Thyroid gland (tissue), 4 donors: Measurements from ENCODE around the gene SERBP1.

Experiments used
- POLR2A ChIP-seq, 2 donors: fragments of 450-650 bp; IDR thresholded peaks; one replicate each; pipeline ENCODE4 v1.6.1; 2017; ENCODE audit warnings: antibody characterized with exemption in 2 of 2, mild to moderate bottlenecking in 2 of 2, moderate library complexity in 1 of 2
- TF ChIP-seq, protein P1 (sequence below), 6 experiments: fragments of 200-600 bp in 3 of 6; fragments of 450-650 bp in 3 of 6; sonication (generic) in 3 of 6; IDR thresholded peaks; one replicate each; pipeline ENCODE4 v1.5.1; 2016 to 2019; ENCODE audit warnings: antibody characterized with exemption in 6 of 6, mild to moderate bottlenecking in 2 of 6, inconsistent platforms in 1 of 6, moderate library complexity in 1 of 6

DNA sequence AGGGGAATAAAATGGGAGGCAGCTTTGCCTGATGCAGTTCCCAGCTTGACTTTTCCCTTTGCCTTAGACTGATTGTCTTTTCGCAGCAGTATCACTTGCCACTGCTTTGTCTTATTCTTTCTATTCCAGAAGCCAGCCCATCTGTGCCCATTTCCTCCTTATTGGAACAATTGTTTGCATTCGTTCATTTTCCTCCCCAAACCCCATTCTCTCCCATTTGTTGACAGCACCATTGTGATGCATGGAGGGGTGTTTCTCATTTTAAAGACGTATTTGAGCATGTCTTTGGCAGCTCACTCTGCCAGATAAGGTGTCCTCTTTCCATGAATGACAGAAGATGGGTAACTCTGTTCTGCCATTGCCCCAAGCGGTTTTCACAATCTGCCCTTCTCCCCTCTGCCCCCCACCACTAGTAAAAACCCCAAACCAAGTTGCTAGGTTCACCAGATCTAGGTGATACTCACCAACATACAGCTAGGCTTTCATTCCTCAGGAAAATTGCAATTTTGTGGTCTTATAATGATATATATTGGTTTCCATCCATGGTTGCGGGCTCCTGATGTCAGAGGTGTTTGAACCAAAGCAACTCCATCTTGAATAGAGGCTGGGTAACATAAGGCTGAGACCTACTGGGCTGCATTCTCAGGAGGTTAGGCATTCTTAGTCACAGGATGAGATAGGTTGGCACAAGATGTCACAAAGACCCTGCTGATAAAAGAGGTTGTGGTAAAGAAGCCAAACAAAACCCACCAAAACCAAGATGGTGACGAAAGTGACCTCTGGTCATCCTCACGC lies 30.8 kb downstream of the SERBP1 start:
- TF ChIP-seq, protein P1, sequence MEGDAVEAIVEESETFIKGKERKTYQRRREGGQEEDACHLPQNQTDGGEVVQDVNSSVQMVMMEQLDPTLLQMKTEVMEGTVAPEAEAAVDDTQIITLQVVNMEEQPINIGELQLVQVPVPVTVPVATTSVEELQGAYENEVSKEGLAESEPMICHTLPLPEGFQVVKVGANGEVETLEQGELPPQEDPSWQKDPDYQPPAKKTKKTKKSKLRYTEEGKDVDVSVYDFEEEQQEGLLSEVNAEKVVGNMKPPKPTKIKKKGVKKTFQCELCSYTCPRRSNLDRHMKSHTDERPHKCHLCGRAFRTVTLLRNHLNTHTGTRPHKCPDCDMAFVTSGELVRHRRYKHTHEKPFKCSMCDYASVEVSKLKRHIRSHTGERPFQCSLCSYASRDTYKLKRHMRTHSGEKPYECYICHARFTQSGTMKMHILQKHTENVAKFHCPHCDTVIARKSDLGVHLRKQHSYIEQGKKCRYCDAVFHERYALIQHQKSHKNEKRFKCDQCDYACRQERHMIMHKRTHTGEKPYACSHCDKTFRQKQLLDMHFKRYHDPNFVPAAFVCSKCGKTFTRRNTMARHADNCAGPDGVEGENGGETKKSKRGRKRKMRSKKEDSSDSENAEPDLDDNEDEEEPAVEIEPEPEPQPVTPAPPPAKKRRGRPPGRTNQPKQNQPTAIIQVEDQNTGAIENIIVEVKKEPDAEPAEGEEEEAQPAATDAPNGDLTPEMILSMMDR (IDR thresholded peaks at IDR 0.05), result no peak
- TF ChIP-seq POLR2A (IDR thresholded peaks at IDR 0.05), result no peak
